Activated T-cell treated with anti-CD3 and anti-CD28 coated beads for 24 hours (primary cell): ENCODE data around the gene IGDCC3.

ENCODE experiments used
- DNase-seq: peaks from one replicate; pipeline ENCODE4 v3.0.0-alpha.2; 2020; ENCODE audit warnings: low read depth

The IGDCC3 gene

DNA sequence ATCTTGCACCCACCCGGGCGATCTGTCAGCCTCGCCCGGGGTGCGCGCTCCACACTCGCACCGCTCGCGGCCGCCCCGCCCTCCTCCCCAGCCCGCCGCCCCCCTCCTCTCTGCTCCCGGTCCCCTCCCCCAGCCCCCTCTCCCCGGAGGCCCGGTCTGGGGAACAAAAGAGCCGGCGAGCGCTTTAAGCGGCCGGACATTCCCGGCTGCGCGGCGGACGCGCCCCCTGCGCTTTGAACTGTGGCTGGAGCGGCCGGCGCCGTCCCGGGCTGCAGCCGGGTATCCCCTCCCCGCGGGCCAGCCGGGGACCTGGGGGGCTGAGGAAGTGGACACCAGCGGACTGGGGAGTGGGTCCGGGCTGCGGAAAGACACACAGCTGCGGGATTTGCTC lies at the start of gene IGDCC3:
TSS of gene IGDCC3 (minus strand) at position 27 of the 391 bp plus-strand sequence. CDS start 214 bp downstream, outside the sequence.
- DNase-seq, result no peak

DNA sequence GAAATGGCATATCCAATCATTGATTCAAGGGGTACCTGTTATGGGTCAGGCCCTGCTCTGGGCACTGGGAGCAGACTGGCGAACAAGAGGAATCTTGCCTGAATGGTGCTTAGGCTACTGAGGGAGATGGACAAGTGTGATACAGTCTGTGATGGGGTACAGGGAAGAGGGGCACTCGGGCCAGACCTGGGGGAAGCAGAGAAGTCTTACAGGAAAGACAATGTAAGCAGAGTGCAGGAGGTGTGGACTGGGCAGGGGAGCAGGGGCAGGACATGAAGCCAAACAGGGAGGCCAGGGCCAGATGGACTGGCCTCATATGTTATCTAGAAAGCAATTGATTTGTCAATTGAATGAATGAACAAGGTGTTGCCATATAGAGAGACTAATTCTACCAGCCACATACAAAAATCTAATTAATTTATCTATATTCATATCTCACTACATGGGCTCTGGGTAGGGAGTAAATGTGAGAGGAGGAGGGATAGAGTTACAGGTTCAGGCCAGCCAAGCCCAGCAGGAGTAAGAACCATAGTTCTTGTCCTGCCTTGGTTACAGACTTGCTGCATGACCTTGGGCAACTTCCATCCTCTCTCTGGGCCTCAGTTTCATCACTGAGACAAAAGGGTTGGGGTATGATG lies 48.5 kb upstream of the IGDCC3 start:
- DNase-seq, result no peak

DNA sequence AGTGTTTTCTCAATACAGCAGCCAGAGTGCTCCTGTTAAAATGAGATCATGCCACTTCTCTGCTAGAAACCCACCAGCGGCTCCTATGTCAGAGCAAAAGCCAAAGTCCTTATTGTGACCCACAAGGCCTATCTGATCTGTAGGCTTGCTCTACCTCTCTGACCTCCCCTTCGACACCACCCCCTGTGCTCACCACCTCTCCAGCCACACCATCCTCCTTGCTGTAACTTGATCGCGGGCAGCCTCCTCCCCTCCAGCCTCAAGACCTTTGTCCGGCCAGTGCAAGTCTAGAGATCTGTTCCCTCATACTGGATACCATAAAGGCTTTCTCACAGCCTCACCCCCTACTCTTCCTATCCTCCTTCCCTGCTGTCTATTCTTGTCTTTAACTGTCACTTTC lies 46.9 kb upstream of the IGDCC3 start:
- no peak for DNase-seq

DNA sequence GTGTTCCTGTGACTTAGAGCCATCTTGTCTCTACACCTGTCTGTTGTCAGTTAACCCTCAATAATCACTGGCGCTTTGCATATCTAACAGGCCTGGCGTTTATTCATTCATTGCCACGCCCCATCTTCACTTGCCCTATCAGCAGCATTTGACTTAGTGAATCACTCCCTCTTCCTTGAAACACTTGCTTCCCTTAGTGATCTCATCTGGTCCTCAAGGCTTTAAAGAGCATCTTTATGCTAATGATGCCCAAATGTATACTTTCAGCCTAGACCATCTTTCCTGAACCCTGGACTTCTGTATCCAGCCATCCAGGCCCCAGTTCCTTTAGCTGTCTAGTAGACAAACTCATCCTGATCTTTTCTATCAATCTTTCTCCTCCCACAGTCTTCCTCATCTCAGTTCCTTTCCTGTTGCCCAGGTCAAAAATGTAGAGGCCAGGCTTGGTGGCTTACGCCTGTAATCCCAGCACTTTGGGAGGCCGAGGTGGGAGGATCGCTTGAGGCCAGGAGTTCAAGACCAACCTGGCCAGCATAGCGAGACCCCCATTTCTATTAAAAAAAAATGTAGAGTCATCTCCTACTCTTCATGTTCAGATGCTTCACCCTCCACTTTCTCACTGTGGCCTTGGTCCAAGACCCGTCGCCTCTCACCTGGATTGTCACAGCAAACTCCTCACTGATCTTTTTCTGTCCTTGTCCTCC lies 46.3 kb upstream of the IGDCC3 start:
- DNase-seq, result no peak

DNA sequence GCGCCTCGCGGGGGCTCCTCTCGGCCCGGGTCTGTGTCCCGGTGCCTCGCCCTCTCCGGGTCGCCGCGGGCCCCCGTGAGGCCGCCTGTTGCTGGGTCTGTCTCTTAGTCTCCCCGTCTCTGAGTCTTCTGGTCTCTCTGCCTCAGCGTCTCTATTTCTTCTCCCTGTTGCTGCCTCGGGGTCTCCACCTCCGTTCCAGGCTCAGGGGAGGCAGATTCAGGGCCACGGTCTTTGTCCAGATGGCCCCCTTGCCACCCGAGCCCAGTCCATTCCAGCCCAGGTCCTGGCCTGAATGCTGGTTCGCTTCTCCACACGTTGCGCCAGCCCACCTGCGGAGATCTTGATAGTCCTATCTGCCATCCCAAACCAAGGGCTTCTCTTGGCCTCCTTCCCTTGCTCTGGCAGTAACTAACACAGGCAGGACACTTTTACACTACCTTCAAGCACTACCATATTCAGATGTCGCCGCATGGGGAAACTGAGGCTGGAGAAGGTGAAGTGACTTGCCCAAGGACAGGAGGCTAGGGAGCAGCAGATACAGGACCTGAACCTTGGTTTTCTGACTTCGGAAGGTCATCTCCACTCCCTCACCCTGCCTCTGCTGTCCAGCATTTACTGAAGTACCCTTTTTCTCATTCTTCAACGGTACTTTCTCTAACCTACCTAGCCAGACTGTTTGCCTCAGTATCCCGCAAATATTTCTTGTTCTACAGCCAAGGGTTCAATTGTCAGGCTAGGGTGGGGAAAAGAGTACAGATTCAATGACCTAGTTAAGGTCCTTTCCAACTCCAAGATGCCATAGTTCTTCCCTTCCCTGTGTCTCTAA lies 45.6 kb upstream of the IGDCC3 start:
- no peak for DNase-seq

DNA sequence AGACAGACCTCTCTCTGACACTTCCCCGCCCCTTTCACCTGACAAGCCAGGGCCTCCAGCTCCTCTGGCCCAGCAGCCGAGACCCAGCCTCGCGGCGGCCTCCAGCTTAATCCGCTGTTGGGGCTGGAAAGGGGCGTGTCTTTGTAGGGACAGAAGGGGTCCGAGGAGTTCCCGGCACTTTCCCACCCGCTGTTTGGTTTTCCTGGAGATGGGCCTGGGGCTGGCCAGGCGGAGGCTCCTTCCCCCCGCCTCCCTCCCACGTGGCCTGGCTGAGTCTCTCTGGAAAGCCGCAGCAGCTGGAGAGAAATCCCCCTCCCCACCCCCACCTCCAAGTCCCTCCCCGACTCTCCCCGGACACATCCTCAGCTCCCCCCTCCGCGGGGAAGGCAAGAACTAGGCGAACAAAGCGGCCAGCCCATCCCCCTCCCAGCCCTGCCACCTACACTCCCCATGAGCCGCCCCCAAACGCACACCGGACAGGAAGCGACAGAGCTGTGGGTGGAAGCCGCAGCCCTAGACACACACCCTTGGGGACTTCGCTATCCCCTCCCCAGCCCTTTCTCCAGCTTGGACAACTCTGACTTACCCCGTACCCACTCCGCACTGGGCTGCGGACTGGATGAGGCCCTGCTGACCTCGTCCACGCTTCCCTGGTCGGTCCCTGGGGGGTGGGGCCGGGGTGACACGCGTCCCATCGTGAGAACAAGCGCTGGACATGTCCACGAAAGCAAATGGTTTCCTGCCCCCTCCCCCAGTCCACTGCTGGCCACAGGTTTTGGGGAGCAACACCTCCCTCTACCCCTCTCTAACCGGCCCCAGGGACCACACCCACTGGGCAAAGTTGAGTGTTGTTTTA lies 43.8 kb upstream of the IGDCC3 start:
- no peak for DNase-seq

DNA sequence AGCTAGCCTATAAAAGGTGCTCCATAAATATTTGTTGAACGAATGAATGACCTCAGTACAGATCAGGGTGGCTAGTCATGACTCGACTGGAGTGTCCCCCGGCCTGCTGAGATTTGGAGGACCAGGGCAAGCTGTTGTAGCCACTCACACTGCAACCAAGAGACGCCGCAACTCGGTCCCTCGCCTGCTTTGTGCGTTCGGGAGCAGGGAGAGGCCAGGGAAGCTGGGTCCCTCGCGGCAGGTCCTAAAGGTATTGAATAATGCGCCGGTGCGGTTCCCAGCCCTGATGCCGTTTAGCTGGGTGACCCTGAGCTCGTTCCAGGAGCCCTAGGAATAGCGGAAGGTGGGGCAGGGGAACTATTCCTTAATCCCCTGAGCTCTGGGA lies 43.2 kb upstream of the IGDCC3 start:
- DNase-seq, result no peak

DNA sequence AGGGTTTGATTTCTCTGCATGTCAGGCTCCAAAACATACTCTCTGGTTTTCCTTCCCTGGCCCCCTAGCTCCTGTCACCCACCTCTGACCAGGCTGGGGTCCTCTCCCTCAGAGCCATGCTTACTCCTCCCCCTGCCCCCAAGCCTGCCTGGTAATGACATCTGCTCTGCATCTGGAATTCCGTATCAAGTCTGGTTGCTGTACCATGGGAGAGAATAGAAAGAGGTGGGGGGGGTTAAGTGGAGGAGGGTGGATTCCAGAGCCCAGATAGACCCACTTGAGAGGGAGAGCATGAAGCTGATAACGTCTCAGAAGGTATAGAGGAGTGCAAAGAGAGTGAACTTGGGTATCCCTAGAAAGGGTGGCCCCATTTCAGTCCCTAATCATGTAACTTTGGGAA lies 40.8 kb upstream of the IGDCC3 start:
- no peak for DNase-seq

DNA sequence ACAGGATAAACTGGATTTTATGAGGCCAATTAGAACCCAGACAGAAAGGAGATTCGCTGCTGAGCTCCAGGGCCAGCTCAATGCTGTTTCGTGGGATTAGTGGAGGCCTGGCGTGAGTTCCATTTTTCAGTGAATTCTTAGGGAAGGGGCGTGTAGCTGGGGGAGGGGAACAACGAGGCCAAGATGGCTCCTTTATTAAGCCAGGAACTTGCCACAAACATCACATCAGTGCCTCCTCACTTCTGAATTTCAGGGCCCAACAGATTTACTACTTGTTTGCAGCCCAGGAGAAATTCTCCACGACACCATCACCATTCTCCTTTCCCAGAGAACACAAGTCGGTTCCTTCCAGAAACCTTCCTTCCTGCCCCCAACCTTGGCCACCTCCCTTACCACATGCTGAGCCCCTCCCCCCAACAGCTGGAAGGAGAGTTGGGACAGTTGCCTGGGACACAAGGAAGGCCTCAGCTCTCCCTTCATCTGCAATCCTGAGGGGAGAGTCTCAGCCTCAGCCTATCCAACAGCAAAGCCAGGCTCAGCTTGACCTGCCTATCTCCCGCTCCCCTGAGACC lies 39.1 kb upstream of the IGDCC3 start:
- DNase-seq, result no peak

DNA sequence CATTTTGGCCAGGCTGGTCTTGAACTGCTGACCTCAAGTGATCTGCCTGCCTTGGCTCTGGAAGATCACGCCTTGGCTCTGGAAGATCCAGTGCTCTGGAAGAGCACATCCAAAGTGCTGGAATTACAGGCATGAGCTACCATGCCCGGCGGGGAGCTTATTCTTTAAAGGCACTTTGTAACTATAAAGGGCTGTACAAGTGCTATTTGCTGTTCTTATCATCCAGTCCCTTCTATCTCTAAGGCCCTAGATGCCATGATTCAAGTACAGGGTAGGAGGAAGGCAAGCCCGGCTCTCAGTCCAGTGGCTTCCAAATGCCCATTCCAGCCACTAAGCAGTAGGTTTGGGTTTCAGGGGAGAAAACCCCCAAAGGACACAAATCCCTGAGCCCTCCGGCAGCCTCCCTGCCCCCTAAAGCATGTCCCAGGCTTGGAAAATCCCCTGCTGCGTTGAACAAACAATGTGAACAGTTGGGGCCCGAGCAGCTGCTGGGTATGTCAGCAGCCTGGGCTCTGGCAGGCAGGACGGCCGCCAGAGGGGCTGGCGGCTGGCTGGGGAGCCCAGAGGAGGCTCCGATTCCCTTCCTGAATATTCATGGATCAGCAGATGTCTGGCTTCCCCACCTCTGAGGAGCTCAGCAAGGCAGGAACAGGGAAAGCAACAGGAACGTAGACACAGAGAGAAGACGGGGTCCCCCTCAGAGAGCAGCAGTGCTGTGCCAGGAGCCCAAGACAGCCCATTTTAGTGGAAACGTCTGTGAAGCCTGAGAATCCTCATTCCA lies 37.2 kb upstream of the IGDCC3 start:
- DNase-seq, result no peak

DNA sequence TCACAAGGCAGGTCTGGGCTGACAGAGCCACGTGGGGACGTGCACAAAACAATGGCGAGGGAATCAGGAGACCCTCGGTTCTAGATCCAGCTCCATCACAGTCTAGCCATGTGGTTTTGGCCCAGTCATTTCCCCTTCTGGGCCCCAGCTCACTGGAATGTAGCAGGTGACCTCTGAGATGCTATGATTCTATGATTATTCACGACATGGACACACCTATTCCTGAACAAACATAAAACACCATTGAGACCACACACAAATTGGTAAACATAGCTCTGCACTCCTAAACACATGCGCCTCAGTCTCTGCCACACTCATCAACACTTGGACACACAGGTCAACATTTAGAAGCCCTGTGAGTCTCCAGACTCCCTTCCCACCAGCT lies 36.0 kb upstream of the IGDCC3 start:
- DNase-seq, result no peak

DNA sequence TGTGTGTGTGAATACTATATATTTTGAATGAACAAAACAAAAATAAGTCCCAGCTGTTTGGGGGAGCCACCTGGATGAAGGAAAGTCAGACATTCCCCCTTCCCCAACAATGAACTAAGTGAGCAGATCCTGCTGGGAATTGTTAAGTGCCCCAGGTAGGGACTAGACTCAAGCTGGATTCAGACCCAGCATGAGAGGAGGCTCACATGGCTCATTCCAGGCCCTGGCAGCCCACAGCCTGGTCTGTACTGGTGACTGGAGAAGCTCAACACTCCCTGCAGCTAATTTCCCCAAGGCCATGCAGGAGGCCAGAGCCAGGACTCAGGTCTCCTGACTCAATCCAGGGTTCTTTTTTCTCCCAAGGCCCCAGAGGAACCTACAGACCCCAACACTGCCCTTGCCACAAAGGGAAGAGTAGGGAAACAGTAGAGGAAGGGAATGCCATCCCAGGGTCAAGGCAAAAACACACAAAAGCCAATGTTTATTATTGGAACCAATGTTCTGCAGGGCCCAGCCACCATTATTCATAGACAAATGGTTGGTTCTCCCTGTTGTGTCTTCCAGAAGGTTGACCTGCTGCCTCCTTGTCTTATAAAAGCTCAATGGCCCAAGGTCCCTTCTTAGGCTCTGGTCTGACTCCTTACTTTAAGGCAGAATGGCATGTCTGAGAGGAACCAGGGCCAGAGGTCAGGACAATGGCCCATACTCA lies 35.4 kb upstream of the IGDCC3 start:
- DNase-seq, result no peak

DNA sequence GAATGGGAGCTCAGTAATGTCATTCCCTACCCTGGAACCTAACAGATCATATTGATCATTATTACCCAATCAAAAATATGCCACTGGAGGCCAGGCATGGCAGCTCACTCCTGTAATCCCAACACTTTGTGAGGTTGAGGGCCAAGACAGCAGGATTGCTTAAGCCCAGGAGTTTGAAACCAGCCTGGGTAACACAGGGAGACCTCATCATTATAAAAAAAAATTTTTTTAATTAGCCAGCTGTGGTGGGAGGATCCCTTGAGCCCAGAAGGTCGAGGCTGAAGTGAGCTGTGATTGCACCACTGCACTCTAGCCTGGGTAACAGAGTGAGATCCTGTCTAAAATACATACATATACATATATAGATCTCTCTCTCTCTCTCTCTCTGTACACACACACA lies 34.8 kb upstream of the IGDCC3 start:
- no peak for DNase-seq

DNA sequence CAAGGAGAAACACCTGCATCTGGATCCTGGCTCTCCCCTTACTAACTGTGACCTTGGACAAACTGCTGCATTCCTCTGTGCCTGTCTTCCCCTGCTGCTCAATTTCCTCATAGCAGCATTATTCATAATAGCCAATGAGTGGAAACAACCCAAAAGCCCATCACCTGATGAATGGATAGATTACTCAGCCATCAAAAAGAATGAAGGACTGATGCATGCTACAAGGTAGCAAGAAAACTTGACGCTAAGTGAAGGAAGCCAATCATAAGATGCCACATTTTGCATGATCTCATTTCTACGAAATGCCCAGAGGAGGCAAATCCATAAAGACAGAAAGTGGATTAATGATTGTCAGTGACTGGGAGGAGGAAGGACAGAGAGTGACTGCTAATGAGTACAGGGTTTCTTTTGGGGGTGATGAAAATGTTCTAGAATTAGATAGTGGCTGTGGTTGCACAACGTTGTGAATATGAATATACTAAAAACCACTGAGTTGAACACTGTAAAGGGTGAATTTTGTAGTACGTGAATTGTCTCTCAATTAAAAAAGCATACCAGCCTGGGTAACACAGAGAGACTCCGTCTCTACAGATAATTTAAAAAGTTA lies 33.8 kb upstream of the IGDCC3 start:
- no peak for DNase-seq

DNA sequence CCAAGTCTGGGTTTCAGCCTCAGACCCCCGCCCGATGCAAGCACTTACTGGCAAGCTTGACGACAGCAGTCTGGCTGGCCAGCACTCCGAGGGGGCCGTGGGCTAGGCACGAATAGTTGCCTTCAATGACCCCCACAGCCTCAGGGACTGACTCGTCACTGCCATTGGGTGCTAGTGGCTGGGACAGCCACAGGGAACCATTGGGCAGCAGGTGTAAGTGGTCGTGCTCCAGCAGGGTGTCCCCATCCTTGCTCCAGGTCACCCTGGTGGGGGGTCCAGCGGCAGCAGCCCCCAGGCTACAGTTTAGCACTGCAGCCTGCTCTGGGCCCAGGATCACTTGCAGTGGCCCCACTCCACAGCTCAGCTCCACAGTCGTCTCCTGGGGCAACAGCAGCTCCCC lies 33.2 kb upstream of the IGDCC3 start:
- no peak for DNase-seq

DNA sequence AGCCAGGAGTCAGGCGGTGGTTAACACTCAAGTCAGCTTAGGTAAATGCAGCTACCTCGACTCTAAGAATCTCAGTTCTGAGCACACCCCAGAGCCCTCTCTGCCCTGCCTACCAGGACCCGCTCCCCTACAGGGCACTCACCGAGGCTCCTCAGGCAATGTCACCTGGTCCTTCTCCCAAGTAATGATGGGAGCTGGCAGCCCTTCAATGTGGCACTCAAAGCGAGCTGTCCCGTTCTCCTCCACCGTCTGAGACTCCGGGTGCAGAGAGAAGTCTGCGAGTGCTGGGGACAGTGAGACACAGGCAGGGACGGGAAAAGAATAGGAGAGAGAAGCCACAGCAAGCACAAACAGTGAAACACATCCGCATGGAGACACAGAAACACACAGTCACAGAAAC lies 32.2 kb upstream of the IGDCC3 start:
- DNase-seq, result no peak

DNA sequence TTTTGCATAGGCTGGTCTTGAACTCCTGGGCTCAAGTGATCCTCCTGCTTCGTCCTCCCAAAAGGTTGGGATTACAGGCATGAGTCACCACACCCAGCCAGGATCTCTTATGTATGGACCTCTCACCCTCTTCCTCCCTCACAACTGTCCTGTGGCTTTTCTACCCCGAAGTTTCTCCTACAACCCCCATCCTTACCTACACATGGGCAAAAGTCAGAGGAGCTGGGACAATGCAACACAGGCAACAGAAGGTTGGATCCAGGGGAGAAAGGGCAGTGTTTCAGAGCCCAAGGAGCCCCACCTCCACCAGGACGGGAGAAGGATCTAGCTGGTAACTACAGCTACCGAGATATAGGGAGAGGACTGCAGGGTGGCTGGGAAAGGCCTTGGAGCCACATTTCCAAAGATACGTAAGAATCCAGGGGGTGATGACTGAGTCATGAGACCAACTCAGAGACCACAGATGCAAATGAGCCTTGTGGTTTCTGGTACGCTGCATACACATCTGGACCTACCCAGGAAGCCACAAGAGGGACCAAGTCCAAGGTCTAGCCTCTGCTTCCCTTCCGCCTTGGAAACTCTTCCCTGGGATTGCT lies 31.3 kb upstream of the IGDCC3 start:
- DNase-seq, result no peak

DNA sequence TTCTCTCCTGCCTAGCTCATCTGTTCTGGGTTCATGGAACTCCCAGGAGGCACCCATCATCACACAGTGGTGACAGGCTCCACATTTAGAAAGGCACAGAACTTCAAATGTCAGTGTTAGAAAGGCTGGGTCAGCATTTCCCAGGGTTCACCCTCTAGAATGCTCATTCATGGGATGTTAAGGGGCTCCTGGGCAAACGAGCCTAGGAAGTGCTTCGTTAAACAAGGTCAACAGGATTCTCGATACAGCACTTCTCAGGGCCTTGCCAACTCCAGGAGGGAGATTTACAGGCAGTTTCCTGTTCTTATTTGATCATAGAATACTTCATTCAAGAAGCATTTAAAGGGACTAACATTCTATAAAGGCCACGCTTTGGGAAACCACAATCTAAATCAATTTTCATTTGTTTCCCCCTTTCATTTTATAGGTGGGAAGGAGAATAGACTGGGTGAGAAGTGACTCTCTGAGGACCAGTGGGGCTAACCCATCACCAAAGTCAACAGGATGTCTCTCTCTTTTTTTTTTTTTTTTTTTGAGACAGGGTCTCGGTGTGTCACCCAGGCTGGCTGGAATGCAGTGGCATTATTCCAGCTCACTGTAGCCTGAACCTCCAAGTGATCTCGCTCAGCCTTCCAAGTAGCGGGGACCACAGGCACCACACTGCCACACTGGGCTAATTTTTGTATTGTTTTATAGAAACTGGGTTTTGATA lies 30.7 kb upstream of the IGDCC3 start:
- no peak for DNase-seq

DNA sequence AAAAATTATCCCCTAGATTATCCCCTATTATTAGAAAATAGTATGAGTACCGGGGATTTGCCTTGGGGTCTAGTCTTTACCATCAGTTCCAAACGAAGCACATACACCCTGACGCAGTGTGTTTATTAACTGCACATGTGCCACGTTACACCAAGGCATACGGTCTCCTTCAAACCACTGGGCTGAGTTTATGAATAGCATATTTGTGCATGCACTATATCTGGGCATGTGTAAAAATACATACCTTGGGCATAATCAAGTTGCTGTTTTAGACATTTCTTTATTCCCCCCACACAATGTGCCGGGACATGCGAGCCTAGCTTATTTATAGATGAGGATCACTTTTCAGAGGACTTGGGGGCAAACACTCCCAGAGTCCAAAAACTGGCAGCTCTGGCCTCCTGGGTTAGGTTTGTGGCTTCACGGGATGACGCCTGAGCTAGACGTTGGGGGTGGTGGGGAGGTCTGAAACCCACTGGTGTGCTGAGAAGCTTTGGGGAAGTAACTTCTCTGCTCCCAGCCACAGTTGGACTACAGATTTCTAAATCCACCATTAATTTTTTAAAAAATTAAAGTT lies 28.7 kb upstream of the IGDCC3 start:
- DNase-seq, result no peak
